Rectal smooth muscle tissue (tissue), 1 donor: ENCODE data around the gene DCTN2.

Source experiments
- H3K27ac ChIP-seq: one replicate; pipeline ENCODE4 v1.7.0; 2013; ENCODE audit warnings: low read depth, low read length, inconsistent platforms
- H3K27me3 ChIP-seq: one replicate; pipeline ENCODE4 v1.7.0; 2013; ENCODE audit warnings: low read length; ENCODE audit not compliant: control insufficient read depth, insufficient read depth
- H3K36me3 ChIP-seq: one replicate; pipeline ENCODE4 v1.7.0; 2013; ENCODE audit warnings: low read length; ENCODE audit not compliant: control insufficient read depth, insufficient read depth
- H3K4me1 ChIP-seq: one replicate; pipeline ENCODE4 v1.7.0; 2013; ENCODE audit warnings: low read length; ENCODE audit not compliant: control insufficient read depth, insufficient read depth
- H3K4me3 ChIP-seq: one replicate; pipeline ENCODE4 v1.7.0; 2013; ENCODE audit warnings: low read length
- H3K9ac ChIP-seq: one replicate; pipeline ENCODE4 v1.7.0; 2013; ENCODE audit warnings: low read length

DCTN2 gene

GRCh38 chr12:57541717-57542116, 5.3 kb downstream of the DCTN2 start:
- Histone ChIP-seq H3K27me3 (no peaks in the 10 kb centered on the region), H3K4me3 (no peak overlapping the region), H3K9ac (no peak overlapping the region), H3K36me3 (peaks cover 13% of the 10 kb centered on the region), H3K27ac (no peak overlapping the region), H3K4me1 (peaks cover 11% of the 10 kb centered on the region)

- Histone ChIP-seq H3K9ac (no peak overlapping the region), H3K4me3 (no peak overlapping the region), H3K27me3 (no peaks in the 10 kb centered on the region), H3K4me1 (peaks cover 7% of the 10 kb centered on the region), H3K27ac (no peak overlapping the region), H3K36me3 (peaks cover 13% of the 10 kb centered on the region)
These were observed 6.0 kb downstream of the DCTN2 start for GRCh38 chr12:57541001-57541400.

GRCh38 chr12:57539134-57539768, 7.7 kb downstream of the DCTN2 start:
- no peaks in the 10 kb centered on the region for H3K27me3 ChIP-seq
- H3K4me1 ChIP-seq = peaks cover 2% of the 10 kb centered on the region
- no peak overlapping the region for H3K9ac ChIP-seq
- no peak overlapping the region for H3K4me3 ChIP-seq
- H3K27ac ChIP-seq = no peak overlapping the region
- peaks cover 23% of the 10 kb centered on the region for H3K36me3 ChIP-seq

- H3K36me3 ChIP-seq = peaks cover 44% of the 10 kb centered on the region
These were observed 10.4 kb downstream of the DCTN2 start for GRCh38 chr12:57536597-57536942.

DNA sequence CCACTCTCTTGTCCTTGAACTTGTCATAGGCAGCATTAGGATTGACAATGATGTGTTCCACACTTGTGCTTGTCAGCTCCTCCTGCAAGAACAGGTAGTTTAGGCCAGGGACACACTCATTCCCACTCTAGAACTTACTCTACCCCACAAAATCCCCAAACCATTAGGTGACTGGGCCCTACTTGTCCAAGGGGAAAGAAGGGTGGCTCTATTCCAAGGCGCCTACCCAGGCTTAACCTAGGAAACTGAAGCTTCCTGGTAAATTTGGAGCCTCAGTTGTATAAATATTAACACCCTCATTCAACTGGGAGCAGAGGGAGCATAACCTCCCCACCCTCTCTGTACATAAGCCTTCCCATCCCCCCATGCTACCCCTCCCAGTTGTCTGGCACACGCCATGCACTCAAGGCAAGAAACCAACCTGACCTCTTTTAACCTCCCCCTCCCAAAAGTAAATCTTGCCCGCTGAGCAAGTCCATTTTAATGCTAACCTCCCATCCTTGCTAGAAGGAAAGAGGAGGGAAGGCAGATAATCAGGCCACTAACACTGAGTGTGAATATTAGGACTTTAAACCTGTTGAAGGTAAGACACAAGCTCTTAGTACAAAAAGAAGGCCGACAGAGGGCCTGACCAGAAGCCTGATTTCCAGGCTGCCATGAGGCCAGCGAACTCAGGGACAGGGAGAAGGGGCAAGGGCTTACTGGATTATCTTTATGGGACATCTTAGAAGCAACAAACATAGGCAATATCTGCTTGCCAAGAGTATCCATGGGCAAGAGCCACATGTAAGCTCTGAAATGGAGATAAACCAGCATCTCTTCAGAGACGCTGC, 11.0 kb downstream of the DCTN2 start:
- Histone ChIP-seq H3K36me3 (peaks cover 44% of the 10 kb centered on the region), H3K4me3 (no peak overlapping the region), H3K4me1 (no peaks in the 10 kb centered on the region), H3K27ac (no peak overlapping the region), H3K9ac (no peak overlapping the region), H3K27me3 (no peaks in the 10 kb centered on the region)

More at GRCh38 chr12:57536597-57536942, 10.4 kb downstream of the DCTN2 start:
- Histone ChIP-seq H3K27ac (no peak overlapping the region), H3K27me3 (no peaks in the 10 kb centered on the region), H3K4me3 (no peak overlapping the region), H3K9ac (no peak overlapping the region), H3K4me1 (peaks cover 2% of the 10 kb centered on the region)

DNA sequence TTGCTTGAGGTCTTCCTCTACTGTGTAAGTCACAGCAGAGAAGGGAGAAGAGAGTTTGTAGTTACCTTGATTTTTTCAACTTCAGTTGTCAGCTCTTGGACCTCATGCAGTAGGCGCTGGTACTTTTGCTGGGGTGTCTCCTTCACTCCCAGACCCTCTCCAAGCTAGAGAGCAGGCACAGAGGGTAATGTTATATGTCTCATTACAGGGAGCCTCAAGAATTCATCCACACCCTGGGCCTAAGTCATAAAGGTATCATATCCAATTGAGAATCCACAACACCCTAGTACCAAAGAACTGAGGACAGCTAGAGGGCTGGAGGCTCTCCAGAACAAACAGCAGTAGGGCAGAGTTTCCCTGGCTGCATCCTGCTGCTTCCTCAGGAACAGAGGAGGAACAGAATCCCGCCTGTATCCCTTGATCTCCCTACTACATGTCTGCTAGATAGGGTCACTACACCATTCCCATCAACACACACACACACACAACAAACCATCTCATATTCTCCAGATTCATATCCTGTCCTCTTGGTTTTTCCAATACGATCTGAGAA, 11.9 kb downstream of the DCTN2 start:
- H3K36me3 ChIP-seq = peaks cover 51% of the 10 kb centered on the region
- no peak overlapping the region for H3K9ac ChIP-seq
- no peak overlapping the region for H3K27ac ChIP-seq
- no peaks in the 10 kb centered on the region for H3K27me3 ChIP-seq
- no peak overlapping the region for H3K4me3 ChIP-seq
- H3K4me1 ChIP-seq = no peaks in the 10 kb centered on the region

- H3K27ac ChIP-seq = no peak overlapping the region
- no peak overlapping the region for H3K4me3 ChIP-seq
- H3K27me3 ChIP-seq = no peaks in the 10 kb centered on the region
- H3K9ac ChIP-seq = no peak overlapping the region
- no peaks in the 10 kb centered on the region for H3K4me1 ChIP-seq
- peaks cover 57% of the 10 kb centered on the region for H3K36me3 ChIP-seq
These were observed 12.7 kb downstream of the DCTN2 start for GRCh38 chr12:57534250-57534649.

DNA sequence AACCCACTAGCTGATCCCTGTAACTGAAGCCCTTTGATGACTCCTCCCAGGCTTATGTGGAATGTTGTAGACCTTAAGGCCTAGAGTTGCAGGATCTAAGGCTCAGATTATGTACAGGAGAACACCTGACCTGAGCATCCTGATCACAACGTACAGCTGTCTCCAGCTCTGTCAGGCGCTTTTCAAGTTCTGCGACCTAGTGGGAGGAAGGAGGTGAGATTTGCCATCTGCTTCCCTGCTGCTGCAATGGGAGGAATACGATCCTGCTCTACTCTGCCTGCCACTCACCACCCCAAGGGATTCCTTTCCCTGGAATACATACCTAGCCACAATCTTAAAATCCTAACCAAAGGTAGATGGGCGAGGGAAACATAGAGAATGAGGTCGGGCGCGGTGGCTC, 13.9 kb downstream of the DCTN2 start:
- no peaks in the 10 kb centered on the region for H3K27me3 ChIP-seq
- peaks cover 53% of the 10 kb centered on the region for H3K36me3 ChIP-seq
- no peaks in the 10 kb centered on the region for H3K4me1 ChIP-seq
- H3K9ac ChIP-seq = no peak overlapping the region
- no peak overlapping the region for H3K4me3 ChIP-seq
- no peak overlapping the region for H3K27ac ChIP-seq

GRCh38 chr12:57531836-57532235, 15.2 kb downstream of the DCTN2 start:
- Histone ChIP-seq H3K9ac (no peak overlapping the region), H3K27ac (no peak overlapping the region), H3K27me3 (no peaks in the 10 kb centered on the region), H3K36me3 (peaks cover 56% of the 10 kb centered on the region), H3K4me3 (no peak overlapping the region), H3K4me1 (no peaks in the 10 kb centered on the region)

DNA sequence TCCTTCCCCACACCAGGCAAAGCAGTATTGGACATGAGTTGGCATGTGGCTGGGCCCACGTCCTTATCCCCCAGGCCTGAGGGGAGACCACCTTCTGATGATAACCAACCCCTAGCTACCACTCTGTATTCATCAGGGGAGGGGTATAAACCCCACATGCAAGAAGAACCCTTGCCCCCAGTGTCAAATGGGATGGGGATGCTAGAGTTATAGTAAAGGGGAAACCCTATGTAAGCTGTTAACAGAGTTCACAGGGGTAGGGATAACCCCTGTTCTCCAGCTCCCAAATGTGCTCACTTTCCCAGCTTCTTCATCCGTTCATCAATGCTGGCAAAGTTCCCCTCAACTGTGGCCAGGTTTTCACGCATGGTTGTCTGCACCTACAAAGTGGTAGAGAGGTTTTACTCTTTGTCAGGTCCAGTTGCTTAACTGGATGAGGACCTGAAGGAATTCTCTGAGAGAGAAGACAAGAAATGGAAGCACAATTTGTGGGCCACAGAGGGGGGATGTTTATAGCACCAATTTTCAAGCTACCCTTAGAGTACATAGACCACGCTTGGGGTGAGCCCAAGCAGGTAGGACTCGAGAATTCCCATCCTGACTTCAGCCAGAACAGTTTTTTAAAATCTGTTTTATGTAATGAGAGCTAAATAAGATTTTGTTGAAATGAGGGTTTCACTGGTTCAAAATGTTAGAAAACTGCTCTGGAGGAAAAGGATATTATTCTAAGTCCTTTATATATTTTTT, 16.4 kb downstream of the DCTN2 start:
- Histone ChIP-seq H3K4me1 (no peaks in the 10 kb centered on the region), H3K27me3 (no peaks in the 10 kb centered on the region), H3K9ac (no peak overlapping the region), H3K36me3 (peaks cover 61% of the 10 kb centered on the region), H3K27ac (no peak overlapping the region), H3K4me3 (no peak overlapping the region)

DNA sequence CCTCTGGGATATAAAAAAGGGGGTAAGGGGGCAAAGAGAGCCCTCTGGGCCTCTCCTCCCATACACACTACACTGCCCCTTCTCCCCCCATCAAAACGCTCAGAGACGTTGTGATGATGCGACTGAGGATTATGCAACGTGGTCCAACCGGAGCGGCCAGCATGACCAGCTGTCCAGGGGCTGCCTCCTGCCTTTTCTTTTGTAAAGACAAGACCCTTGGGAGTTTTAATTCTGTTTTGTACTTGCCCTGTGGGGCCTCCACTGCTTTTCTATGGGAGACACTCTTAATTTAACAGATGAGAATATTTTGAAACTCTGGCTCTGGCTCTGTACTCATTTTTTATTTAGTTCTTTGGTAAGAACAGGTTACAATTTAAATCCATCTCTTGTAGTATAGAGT, 17.2 kb downstream of the DCTN2 start:
- Histone ChIP-seq H3K27ac (no peak overlapping the region), H3K4me3 (no peak overlapping the region), H3K36me3 (peaks cover 58% of the 10 kb centered on the region), H3K9ac (no peak overlapping the region), H3K27me3 (no peaks in the 10 kb centered on the region), H3K4me1 (no peaks in the 10 kb centered on the region)

DNA sequence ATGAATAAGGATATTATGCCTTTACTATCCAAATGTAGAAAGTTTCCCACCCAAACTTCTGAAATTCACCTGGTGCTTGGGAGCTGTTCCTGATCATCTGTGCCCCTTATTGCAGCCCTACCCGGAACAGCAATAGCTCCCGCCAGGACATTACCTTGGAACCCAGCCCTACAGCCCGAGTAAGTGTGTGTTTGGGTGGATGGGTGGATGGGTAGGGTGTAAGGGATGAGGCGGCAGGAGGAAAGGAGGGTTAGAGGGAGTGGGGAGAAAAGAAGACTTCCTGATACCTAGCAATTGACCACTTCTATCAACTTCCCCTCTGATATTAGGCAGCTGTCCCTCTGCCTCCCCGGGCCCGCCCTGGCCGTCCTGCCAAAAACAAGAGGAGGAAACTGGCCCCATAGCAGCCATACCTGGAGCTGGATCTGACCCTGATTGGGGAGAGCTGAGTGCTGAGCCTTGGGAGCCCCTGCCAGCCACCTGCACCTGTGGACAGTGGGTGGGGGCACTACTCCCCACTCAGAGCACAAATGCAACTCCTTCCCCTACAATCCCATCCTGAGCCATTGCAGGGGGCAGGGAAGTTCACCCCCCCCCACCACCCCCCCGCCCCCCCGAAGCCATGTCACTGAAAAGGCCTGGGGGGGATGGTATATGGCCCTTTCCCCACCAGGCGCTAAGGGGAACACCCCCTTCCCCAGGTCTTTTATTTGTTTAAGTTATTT, 18.0 kb downstream of the DCTN2 start:
- Histone ChIP-seq H3K4me3 (no peak overlapping the region), H3K9ac (no peak overlapping the region), H3K36me3 (peaks cover 51% of the 10 kb centered on the region), H3K27ac (no peak overlapping the region), H3K27me3 (no peaks in the 10 kb centered on the region), H3K4me1 (peaks cover 3% of the 10 kb centered on the region)
